Gastrocnemius medialis (tissue), 4 donors: ENCODE data around the gene ANXA2. TPM values are rescaled to one million over a fixed set of nuclear protein-coding genes. Genes with fewer than 3 reads are reported as not detected.
"Not testable (repeated sequence)": the region's sequence is repeated elsewhere in the genome, so short reads cannot be mapped to it uniquely, and the experiment has no call there.

ENCODE experiments used
- ATAC-seq, 2 donors: fragments of 150-250 bp; one replicate each; pipeline ENCODE4 v1.9.1; 2016
- DNase-seq, 2 donors: peaks; one replicate each; pipeline ENCODE4 v3.0.0-alpha.2; 2019
- H3K27ac ChIP-seq, 4 donors: fragments of 200-600 bp; sonication (generic); 1 replicate in 1 of 4; 2 replicates in 3 of 4; pipeline ENCODE4 v1.5.1; 2016 to 2018; ENCODE audit warnings: mild to moderate bottlenecking in 2 of 4, moderate library complexity in 1 of 4
- H3K27me3 ChIP-seq, 3 donors: fragments of 200-600 bp; sonication (generic) in 2 of 3; 1 replicate in 1 of 3; 2 replicates in 2 of 3; pipeline versions ENCODE4 v1.5.1 to v1.6.0; 2016 to 2019; ENCODE audit warnings: mild to moderate bottlenecking in 1 of 3, moderate library complexity in 1 of 3
- H3K36me3 ChIP-seq, 2 donors: fragments of 200-600 bp; sonication (generic) in 1 of 2; one replicate each; pipeline ENCODE4 v1.5.1; 2017 to 2018
- H3K4me1 ChIP-seq, 2 donors: fragments of 200-600 bp; sonication (generic) in 1 of 2; one replicate each; pipeline ENCODE4 v1.5.1; 2016 to 2017; ENCODE audit warnings: mild to moderate bottlenecking in 2 of 2
- H3K4me3 ChIP-seq, 4 donors: fragments of 200-600 bp; sonication (generic) in 3 of 4; 1 replicate in 1 of 4; 2 replicates in 3 of 4; pipeline ENCODE4 v1.5.1; 2016 to 2019; ENCODE audit warnings: mild to moderate bottlenecking in 2 of 4
- H3K9me3 ChIP-seq, 3 donors: fragments of 200-600 bp; sonication (generic) in 2 of 3; 1 replicate in 1 of 3; 2 replicates in 2 of 3; pipeline ENCODE4 v1.5.1; 2016 to 2019
- CTCF ChIP-seq, 5 experiments: fragments of 450-650 bp in 3 of 5; fragments of 200-600 bp in 2 of 5; sonication (generic) in 2 of 5; IDR thresholded peaks in 4 of 5; conservative IDR thresholded peaks in 1 of 5; 1 replicate in 4 of 5; 2 replicates in 1 of 5; pipeline ENCODE4 v1.5.1; 2016 to 2019; ENCODE audit warnings: antibody characterized with exemption in 5 of 5, mild to moderate bottlenecking in 3 of 5, moderate library complexity in 3 of 5
- POLR2A ChIP-seq, 2 donors: fragments of 450-650 bp; IDR thresholded peaks; one replicate each; pipeline ENCODE4 v1.6.1; 2017; ENCODE audit warnings: antibody characterized with exemption in 2 of 2, mild to moderate bottlenecking in 2 of 2, moderate library complexity in 2 of 2
- in situ Hi-C, 4 donors: fragments of 200-750 bp; cut with MboI; loops; one replicate each; pipeline versions ENCODE4 v1.15.0 to v1.8.0; 2017; ENCODE audit warnings: low sequenced_read_pairs in 4 of 4
- intact Hi-C: fragments of 100-400 bp; cut with DNase I; formaldehyde crosslinking; loops from one replicate; pipeline ENCODE4 v1.15.1; 2023; ENCODE audit warnings: low total_unique reads
- total RNA-seq, 4 donors: library from RNA; depleted of rRNA; stranded (reverse); fragments of >200 nt; gene quantifications; one replicate each; pipeline versions ENCODE4 v1.1.0 to v1.2.3, GENCODE V29; 2016

Gene ANXA2
- total RNA-seq, 4 donors from 2014 or later, result 266 to 386 (median 323) TPM

- no peaks in the 10 kb centered on the region for H3K27me3 ChIP-seq
- TF ChIP-seq CTCF (IDR thresholded peaks at IDR 0.05 in 4 of 5, conservative IDR thresholded peaks at IDR 0.05 in 1 of 5) (no peak), POLR2A (IDR thresholded peaks at IDR 0.05) (no peak)
- H3K4me1 ChIP-seq, result peaks cover 18 to 23% of the 10 kb centered on the region in 2 donors
- no peak overlapping the region for H3K4me3 ChIP-seq
- in situ Hi-C loops (loop anchor here in 1 of 4 donors (25.0 kb wide), 1 partner anchor 100 kb away; no protein-coding TSS in a partner anchor), intact Hi-C loops (no loop called here)
- DNase-seq (peak; percentile 45 to 61), ATAC-seq (peak; percentile 98 to 99)
- peak overlapping the region; percentile 25 to 81 (median 58) for H3K27ac ChIP-seq
- H3K9me3 ChIP-seq, result no peaks in the 10 kb centered on the region
- no peaks in the 10 kb centered on the region for H3K36me3 ChIP-seq
Observed at GRCh38 chr15:60337076-60337475, 60.7 kb downstream of the ANXA2 start.

DNA sequence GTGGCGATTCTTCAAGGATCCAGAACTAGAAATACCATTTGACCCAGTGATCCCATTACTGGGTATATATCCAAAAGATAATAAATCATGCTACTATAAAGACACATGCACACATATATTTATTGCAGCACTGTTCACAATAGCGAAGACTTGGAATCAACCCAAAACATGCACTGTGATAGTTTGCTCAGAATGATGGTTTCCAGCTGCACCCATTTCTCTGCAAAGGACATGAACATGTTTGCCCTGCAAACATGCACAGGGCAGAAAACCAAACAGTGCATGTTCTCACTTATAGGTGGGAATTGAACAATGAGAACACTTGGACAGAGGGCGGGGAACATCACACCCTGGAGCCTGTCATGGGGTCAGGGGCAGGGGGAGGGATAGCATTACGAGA, 62.5 kb downstream of the ANXA2 start:
- peaks cover 18 to 19% of the 10 kb centered on the region in 2 donors for H3K4me1 ChIP-seq
- H3K27ac ChIP-seq, H3K9me3 ChIP-seq, DNase-seq, H3K27me3 ChIP-seq, H3K36me3 ChIP-seq, intact Hi-C loops, H3K4me3 ChIP-seq, ATAC-seq: not testable (repeated sequence)
- in situ Hi-C loops, result loop anchor here in 1 of 4 donors (25.0 kb wide), 1 partner anchor 98 kb away; no protein-coding TSS in a partner anchor

DNA sequence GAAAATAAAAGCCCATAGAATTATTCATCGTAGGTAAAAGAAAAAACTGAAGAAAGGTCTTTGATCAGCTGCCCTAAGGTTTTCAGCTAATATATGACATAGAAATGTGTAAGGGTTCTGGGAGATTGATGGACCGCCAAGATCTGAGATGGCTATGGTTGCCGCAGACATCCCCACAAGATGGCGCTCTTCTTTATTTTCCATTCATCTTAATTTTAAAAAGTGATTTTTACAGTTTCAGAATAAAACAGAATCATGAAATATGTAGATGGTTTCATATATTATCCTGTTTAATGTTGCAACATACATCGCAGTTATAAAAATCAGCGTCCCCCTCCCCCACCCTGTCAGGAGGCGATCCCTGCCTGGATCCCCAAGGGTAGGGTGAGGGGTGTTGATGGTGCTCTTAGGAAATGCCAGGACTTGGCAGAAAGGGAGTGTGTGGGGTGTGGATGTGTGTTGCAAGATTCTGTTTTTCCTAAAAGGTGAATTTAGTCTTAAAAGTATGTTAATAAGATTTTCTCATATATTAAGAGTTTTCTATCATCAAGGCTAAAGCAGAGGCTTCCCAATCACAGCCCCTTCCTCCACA, 68.8 kb downstream of the ANXA2 start:
- Histone ChIP-seq H3K27me3 (peaks cover 0 to 2% (median 0%) of the 10 kb centered on the region in 3 donors), H3K36me3 (no peaks in the 10 kb centered on the region), H3K27ac (no peak overlapping the region), H3K4me3 (no peak overlapping the region), H3K4me1 (peaks cover 0 to 4% of the 10 kb centered on the region in 2 donors), H3K9me3 (no peaks in the 10 kb centered on the region)
- TF ChIP-seq POLR2A (IDR thresholded peaks at IDR 0.05) (no peak), CTCF (IDR thresholded peaks at IDR 0.05 in 4 of 5, conservative IDR thresholded peaks at IDR 0.05 in 1 of 5) (peak in 4 of 5 experiments; percentile 44 to 63 (median 53))
- intact Hi-C loops (loop anchor here (5.0 to 10.0 kb wide), 2 partner anchors 604 to 797 kb away; no protein-coding TSS in a partner anchor), in situ Hi-C loops (loop anchor here in 2 of 4 donors (10.0 to 25.0 kb wide), 3 partner anchors 92 to 634 kb away; no protein-coding TSS in a partner anchor)
- ATAC-seq, result peak; percentile 28 to 30
- DNase-seq, result no peak

DNA sequence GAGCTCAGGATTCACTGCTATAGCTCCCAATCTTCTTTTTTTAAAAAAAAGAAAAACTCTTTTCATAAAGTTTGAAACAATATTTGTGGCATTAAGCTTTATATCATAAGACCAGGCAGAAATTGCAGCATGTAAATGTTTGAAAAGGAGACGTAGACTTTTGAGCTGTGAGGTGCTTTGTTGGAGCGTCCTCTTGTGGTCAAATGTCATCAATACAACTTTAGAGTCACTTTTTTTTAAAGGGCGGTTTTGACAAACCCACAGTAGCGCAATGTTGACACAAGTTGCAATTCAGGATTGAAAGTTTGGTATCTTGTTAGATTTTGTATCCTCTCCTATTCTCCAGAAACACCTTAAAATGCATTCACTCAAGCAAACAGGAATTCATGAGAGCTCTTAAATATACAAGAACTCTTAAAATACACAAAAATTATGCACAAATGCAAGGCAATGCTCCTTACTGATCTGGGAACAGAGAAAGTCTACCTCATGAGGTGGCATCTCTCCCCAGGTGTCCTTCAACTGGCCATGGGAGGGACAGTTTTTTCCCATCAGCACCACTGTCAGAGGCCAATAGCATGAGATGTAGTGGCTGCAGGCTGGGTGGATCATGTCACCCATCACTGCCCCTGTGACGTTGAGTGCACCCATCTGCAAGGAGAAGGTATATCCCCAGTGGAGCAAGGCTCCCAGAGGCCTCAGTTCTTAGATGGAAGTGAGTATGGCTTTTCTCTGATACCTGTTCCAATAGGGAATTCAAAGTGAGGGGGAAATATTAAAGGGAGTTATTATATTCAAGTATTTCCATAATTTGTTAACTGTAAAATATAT, 70.7 kb downstream of the ANXA2 start:
- DNase-seq, result no peak
- in situ Hi-C loops, result loop anchor here in 2 of 4 donors (10.0 to 25.0 kb wide), 3 partner anchors 90 to 632 kb away; no protein-coding TSS in a partner anchor
- H3K4me3 ChIP-seq, result no peak overlapping the region
- intact Hi-C loops, result loop anchor here (5.0 to 10.0 kb wide), 2 partner anchors 602 to 795 kb away; no protein-coding TSS in a partner anchor
- no peaks in the 10 kb centered on the region for H3K9me3 ChIP-seq
- H3K4me1 ChIP-seq, result peaks cover 0 to 4% of the 10 kb centered on the region in 2 donors
- peaks cover 0 to 2% (median 0%) of the 10 kb centered on the region in 3 donors for H3K27me3 ChIP-seq
- no peaks in the 10 kb centered on the region for H3K36me3 ChIP-seq
- TF ChIP-seq POLR2A (IDR thresholded peaks at IDR 0.05) (no peak), CTCF (IDR thresholded peaks at IDR 0.05 in 4 of 5, conservative IDR thresholded peaks at IDR 0.05 in 1 of 5) (peak; percentile 51 to 85 (median 80))
- H3K27ac ChIP-seq, result no peak overlapping the region
- ATAC-seq, result peak in 1 of 2 donors; percentile 53
